HG03432 (cell line): ENCODE results near the gene SNTN.
"Not testable (repeated sequence)": the region's sequence is repeated elsewhere in the genome, so short reads cannot be mapped to it uniquely, and the experiment has no call there.

Experiments
- ATAC-seq: cut with Tn5 transposase; IDR thresholded peaks from one replicate; pipeline ENCODE4 v1.9.1; 2021; ENCODE audit warnings: mild to moderate bottlenecking, moderate library complexity; ENCODE audit not compliant: unreplicated experiment

SNTN gene

GRCh38 chr3:63652066-63652725 is at the start of gene SNTN:
Gene SNTN (plus strand): TSS chr3:63652675. CDS start chr3:63652688, 13 bp downstream.
- ATAC-seq = no peak

GRCh38 chr3:63607716-63608115 is 44.8 kb upstream of the SNTN start:
- ATAC-seq = no peak

DNA sequence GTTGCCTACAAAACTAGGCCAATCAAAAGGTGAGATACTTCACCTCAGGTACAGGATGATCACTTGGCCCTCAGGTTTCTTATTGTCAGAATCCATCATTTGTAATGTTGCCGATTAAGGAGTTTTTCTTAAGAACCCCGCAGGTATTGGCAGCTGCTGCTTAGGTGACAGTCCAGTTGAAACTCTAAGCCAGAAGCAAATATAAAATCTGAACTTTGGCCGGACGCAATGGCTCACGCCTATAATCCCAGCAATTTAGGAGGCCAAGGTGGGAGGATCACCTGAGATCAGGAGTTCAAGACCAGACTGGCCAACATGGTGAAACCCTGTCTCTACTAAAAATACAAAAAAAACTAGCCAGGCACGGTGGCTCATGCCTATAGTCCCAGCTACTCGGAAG is 43.1 kb upstream of the SNTN start:
- no peak for ATAC-seq

- ATAC-seq = no peak
These were observed 42.6 kb upstream of the SNTN start for GRCh38 chr3:63609834-63610233.

GRCh38 chr3:63611382-63611781 is 41.1 kb upstream of the SNTN start:
- no peak for ATAC-seq

DNA sequence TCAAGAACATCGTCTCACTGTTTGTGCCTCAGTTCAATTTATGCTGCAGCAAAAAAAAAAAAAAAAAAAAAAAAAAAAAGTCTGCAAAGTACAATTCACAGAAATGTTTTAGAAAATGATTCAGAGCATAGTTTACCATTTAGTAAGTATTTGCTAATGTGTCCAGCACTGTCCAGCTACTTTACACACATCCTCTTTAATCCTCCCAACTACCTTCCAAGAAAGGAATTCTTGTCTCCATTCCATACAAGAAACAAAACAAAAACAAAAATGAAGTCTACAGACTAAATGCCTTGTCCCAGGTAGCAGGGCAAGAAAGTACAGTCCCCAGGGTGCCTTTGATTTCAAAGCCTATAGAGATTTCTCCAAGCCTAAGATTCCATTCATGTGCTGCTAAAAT is 38.9 kb upstream of the SNTN start:
- ATAC-seq = no peak

GRCh38 chr3:63617391-63617790 is 35.1 kb upstream of the SNTN start:
- no peak for ATAC-seq

DNA sequence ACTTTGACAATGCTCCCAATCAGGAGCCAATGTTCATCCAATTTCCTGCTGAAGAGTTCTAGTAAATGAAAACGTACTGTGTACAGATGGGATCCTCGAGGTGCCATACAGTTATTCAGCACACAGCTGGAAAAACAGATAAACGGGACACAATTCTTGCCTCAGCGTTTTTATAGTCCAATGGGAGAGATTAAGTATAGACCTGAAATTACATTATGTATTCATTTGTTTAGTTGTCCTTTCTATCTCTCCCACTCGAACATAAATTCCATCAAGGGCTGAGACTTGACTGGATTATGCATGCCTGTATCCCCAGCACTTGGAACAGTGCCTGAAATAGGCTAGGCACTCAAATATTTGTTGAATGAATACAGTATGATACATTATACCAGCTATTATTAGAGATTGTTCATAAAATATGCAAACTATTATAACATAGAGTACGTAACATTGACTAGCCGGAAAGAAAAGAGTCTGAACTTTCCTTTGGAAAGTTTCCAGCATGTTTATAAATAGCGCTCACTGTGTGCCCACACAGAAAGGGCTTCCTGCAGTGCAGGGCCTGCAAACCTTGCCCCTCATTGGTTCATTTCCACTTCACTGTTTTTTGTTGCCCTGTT is 27.4 kb upstream of the SNTN start:
- ATAC-seq = no peak

GRCh38 chr3:63631670-63632069 is 20.8 kb upstream of the SNTN start:
- no peak for ATAC-seq

DNA sequence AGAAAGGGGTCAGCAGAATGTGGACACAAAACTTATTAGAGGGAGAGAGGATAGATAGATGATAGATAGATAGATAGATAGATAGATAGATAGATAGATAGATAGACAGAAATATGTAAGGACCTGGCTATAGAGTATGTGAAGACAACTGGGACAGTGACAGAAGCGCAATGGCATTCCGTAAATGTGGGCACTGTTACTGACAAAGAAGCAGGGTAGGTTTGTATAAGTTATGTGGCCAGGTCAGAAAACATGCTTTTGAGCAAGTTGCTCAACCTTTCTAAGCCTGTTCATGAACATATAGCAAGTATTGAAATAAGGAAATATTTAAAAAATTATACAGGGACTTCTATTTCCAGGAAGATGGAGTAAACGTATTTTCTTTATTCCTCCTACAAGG is 17.3 kb upstream of the SNTN start:
- ATAC-seq = no peak

- ATAC-seq = no peak
These were observed 12.7 kb upstream of the SNTN start for GRCh38 chr3:63639806-63640205.

GRCh38 chr3:63642488-63642887 is 10.0 kb upstream of the SNTN start:
- ATAC-seq = no peak

- ATAC-seq = no peak
These were observed 8.2 kb upstream of the SNTN start for GRCh38 chr3:63644212-63644797.

DNA sequence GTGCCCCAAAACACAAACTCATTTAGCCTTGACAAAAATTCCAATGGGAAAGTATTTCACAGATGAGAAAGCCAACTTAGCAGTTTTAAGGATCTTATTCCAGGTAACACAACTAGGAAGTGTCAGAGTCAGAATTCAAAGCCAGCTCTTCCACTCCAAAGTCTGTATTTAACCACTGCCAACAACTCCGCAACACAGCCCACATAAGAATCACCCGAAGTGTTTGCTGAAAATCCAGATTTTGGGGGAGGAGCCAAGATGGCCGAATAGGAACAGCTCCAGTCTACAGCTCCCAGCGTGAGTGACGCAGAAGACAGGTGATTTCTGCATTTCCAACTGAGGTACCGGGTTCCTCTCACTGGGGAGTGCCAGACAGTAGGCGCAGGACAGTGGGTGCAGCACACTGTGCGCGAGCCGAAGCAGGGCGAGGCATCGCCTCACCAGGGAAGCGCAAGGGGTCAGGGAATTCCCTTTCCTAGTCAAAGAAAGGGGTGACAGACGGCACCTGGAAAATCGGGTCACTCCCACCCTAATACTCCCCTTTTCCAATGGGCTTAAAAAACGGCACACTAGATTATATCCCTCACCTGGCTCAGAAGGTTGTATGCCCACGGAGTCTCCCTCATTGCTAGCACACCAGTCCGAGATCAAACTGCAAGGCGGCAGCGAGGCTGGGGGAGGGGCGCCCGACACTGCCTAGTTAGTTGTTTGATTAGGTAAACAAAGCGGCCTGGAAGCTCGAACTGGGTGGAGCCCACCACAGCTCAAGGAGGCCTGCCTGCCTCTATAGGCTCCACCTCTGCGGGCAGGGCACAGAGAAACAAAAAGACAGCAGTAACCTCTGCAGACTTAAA is 7.3 kb upstream of the SNTN start:
- not testable (repeated sequence) for ATAC-seq

- ATAC-seq = no peak
These were observed 1.7 kb downstream of the SNTN start for GRCh38 chr3:63654211-63654610.

- ATAC-seq = no peak
These were observed 2.5 kb downstream of the SNTN start for GRCh38 chr3:63654931-63655330.

DNA sequence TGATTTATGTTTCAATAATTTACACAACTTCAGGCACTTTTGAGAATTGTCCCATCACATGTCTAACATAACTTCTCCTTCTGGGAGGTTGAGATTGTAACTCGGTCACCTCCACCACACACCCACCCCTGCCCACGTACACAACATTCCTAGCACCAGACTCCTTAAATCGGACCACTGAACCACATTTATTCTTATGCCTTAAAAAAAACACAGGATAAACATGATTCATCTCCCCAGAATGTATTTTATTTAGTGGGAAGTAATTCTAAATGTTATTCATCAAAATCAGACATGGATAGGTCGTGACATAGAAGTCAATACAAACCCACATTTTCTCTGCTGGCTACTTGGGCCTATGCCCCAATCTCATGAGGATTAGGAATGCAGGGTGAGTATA is 3.0 kb downstream of the SNTN start:
- ATAC-seq = no peak

GRCh38 chr3:63656786-63657185 is 4.3 kb downstream of the SNTN start:
- no peak for ATAC-seq

DNA sequence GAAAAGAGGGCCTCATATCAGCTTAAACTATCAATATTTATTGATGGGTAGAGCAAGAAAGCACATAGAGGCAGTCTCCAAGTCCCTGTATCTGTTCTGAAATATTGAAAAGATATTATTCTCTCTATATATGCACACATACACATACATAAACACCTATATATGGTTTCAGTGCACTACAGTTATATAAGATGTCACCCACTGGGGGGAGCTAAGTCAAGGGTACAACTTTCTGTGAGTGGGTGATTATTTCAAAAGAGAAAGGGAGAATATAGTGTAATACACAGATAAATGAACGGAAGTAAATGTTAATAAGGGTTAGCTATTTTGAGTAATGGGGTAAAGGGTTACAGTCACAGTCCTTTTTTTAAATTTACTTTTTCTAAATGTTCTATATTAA is 8.8 kb downstream of the SNTN start:
- ATAC-seq = no peak

DNA sequence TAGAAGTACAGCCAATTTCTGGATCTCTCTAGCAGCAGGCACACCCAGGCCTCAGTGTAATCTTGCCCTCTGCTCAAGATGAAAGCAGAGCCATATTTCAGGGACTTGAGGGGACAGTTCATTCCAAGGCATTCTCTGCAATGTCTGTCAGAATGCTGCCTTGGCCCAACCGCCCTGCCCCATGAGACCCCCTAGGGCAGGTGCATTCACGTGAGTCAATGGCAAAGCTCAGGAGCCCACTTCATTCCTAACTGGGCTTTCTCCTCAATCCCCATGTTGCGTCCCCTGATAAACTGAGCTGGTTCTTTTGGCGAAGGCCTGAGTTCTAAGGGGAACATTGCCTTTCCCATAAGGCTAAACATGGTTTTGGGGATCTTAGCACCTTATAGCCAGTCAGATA is 9.5 kb downstream of the SNTN start:
- no peak for ATAC-seq

- ATAC-seq = no peak
These were observed 10.0 kb downstream of the SNTN start for GRCh38 chr3:63662500-63662899.

DNA sequence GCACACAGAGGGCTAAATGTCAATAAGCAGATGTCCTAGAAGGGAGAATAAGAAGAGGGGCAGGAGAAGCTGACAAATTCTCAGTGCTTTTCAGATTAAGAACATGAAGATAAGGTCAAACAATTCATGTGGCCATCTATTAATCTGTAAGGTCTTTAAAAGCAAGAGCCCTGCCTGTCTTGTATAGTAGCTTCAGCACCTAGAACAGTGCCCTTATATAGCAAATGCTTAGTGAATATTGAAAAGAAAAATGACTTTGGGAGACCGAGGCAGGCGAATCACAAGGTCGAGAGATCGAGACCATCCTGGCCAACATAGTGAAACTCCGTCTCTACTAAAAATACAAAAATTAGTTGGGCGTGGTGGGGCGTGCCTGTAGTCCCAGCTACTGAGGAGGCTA is 18.1 kb downstream of the SNTN start:
- ATAC-seq = no peak
